ENCODE results near the gene MRPL53.
A peak's percentile ranks its signal among the peaks of the same experiment; 100 is the strongest.
"Not testable (repeated sequence)": the region's sequence is repeated elsewhere in the genome, so short reads cannot be mapped to it uniquely, and the experiment has no call there.

MRPL53 gene

GRCh38 chr2:74502147-74502719, 29.8 kb upstream of the MRPL53 start:
- DNase-seq (ENCODE audit: low spot score) = no peak

GRCh38 chr2:74501335-74502071, 29.0 kb upstream of the MRPL53 start:
- peak; percentile 52 for DNase-seq (ENCODE audit: low spot score)

GRCh38 chr2:74500578-74500946, 28.1 kb upstream of the MRPL53 start:
- DNase-seq (ENCODE audit: low spot score) = no peak

- DNase-seq (ENCODE audit: low spot score) = no peak
Observed at GRCh38 chr2:74499940-74500577, 27.6 kb upstream of the MRPL53 start.

- no peak for DNase-seq (ENCODE audit: low spot score)
Observed at GRCh38 chr2:74499267-74499939, 26.9 kb upstream of the MRPL53 start, which contains the start of gene LBX2. Gene LBX2 (minus strand): TSS chr2:74499603. CDS start chr2:74499537, 66 bp downstream.

- no peak for DNase-seq (ENCODE audit: low spot score)
Observed at GRCh38 chr2:74498500-74499266, 26.2 kb upstream of the MRPL53 start.

GRCh38 chr2:74497777-74498499, 25.5 kb upstream of the MRPL53 start:
- DNase-seq (ENCODE audit: low spot score) = no peak

GRCh38 chr2:74496997-74497776, 24.7 kb upstream of the MRPL53 start:
- DNase-seq (ENCODE audit: low spot score) = no peak

GRCh38 chr2:74495440-74495839, 23.0 kb upstream of the MRPL53 start:
- DNase-seq (ENCODE audit: low spot score) = no peak

- DNase-seq (ENCODE audit: low spot score) = no peak
Observed at GRCh38 chr2:74493546-74493945, 21.1 kb upstream of the MRPL53 start.

- DNase-seq (ENCODE audit: low spot score) = no peak
Observed at GRCh38 chr2:74491648-74492544, 19.4 kb upstream of the MRPL53 start.

GRCh38 chr2:74489906-74490305, 17.4 kb upstream of the MRPL53 start:
- DNase-seq (ENCODE audit: low spot score) = no peak

- DNase-seq (ENCODE audit: low spot score) = no peak
Observed at GRCh38 chr2:74488643-74489481, 16.4 kb upstream of the MRPL53 start.

- no peak for DNase-seq (ENCODE audit: low spot score)
Observed at GRCh38 chr2:74486141-74486540, 13.7 kb upstream of the MRPL53 start.

GRCh38 chr2:74483675-74484164, 11.2 kb upstream of the MRPL53 start:
- DNase-seq (ENCODE audit: low spot score) = not testable (repeated sequence)

GRCh38 chr2:74482801-74483674, 10.6 kb upstream of the MRPL53 start, which contains the start of the genes CCDC142 and TTC31:
Gene CCDC142 (minus strand): TSS chr2:74482998. CDS start chr2:74482837, 161 bp downstream.
Gene TTC31 (plus strand): TSS chr2:74483081. CDS start chr2:74483096, 15 bp downstream.
- peak; percentile 88 for DNase-seq (ENCODE audit: low spot score)
